Left ventricle myocardium inferior (tissue), 1 donor: ENCODE results near the gene KPNB1. TPM values are rescaled to one million over a fixed set of nuclear protein-coding genes. Genes with fewer than 3 reads are reported as not detected.

Experiments used
- DNase-seq: peaks from one replicate; pipeline ENCODE4 v3.0.0-alpha.2; 2020
- H3K27ac ChIP-seq: fragments of 200-600 bp; replicated peaks from 2 replicates; pipeline ENCODE4 v1.8.0; 2021
- H3K27me3 ChIP-seq: fragments of 200-600 bp; 2 replicates; pipeline ENCODE4 v1.8.0; 2021; ENCODE audit warnings: low read depth
- H3K36me3 ChIP-seq: fragments of 200-600 bp; 2 replicates; pipeline ENCODE4 v1.8.0; 2021
- H3K4me1 ChIP-seq: fragments of 200-600 bp; 2 replicates; pipeline ENCODE4 v1.8.0; 2021
- H3K4me3 ChIP-seq: fragments of 200-600 bp; 2 replicates; pipeline ENCODE4 v1.8.0; 2021; ENCODE audit warnings: mild to moderate bottlenecking, moderate library complexity
- H3K9me3 ChIP-seq: fragments of 200-600 bp; replicated peaks from 2 replicates; pipeline ENCODE4 v1.8.0; 2021
- CTCF ChIP-seq: fragments of 200-600 bp; IDR thresholded peaks from 2 replicates; pipeline ENCODE4 v1.8.0; 2021; ENCODE audit warnings: antibody characterized with exemption, mild to moderate bottlenecking, borderline replicate concordance
- intact Hi-C: fragments of 100-400 bp; cut with micrococcal nuclease; formaldehyde crosslinking; loops from one replicate; pipeline ENCODE4 v1.11.0; 2022
- total RNA-seq: library from RNA; stranded (reverse); fragmentation: NEBNext Ultra II Directional; extraction: Animal tissue kit (Norgen Biotek cat#: 25700); gene quantifications from one replicate; pipeline ENCODE4 v1.2.1, GENCODE V29; 2021
- donor health status: DM: no; HTN: yes; CAD: no; lungs with severe emphysema.

KPNB1 gene
- total RNA-seq, 1 donor from 2014 or later: 173 TPM

- peaks cover 27% of the 10 kb centered on the region for H3K4me1 ChIP-seq
- no peak overlapping the region for H3K27ac ChIP-seq
- no peaks in the 10 kb centered on the region for H3K9me3 ChIP-seq
- H3K27me3 ChIP-seq: no peaks in the 10 kb centered on the region
- no peak for TF ChIP-seq CTCF
- H3K4me3 ChIP-seq: no peak overlapping the region
- intact Hi-C loops: no loop called here
- DNase-seq: no peak
- peaks cover 55% of the 10 kb centered on the region for H3K36me3 ChIP-seq
These were observed 34.9 kb downstream of the KPNB1 start for GRCh38 chr17:47684535-47685193.

- no peak for TF ChIP-seq CTCF
- DNase-seq: no peak
- Histone ChIP-seq H3K4me1 (peaks cover 27% of the 10 kb centered on the region), H3K27me3 (no peaks in the 10 kb centered on the region), H3K4me3 (no peak overlapping the region), H3K9me3 (no peaks in the 10 kb centered on the region), H3K27ac (peak overlapping the region; percentile 4), H3K36me3 (peaks cover 45% of the 10 kb centered on the region)
- intact Hi-C loops: no loop called here
These were observed 36.0 kb downstream of the KPNB1 start for GRCh38 chr17:47685556-47686275.

- DNase-seq: no peak
- peaks cover 27% of the 10 kb centered on the region for H3K4me1 ChIP-seq
- H3K36me3 ChIP-seq: peaks cover 39% of the 10 kb centered on the region
- no peaks in the 10 kb centered on the region for H3K27me3 ChIP-seq
- intact Hi-C loops: no loop called here
- H3K27ac ChIP-seq: peak overlapping the region; percentile 4
- H3K4me3 ChIP-seq: no peak overlapping the region
- H3K9me3 ChIP-seq: no peaks in the 10 kb centered on the region
- no peak for TF ChIP-seq CTCF
These were observed 36.5 kb downstream of the KPNB1 start for GRCh38 chr17:47686276-47686635.

GRCh38 chr17:47686664-47687327 is 37.1 kb downstream of the KPNB1 start:
- intact Hi-C loops: no loop called here
- no peaks in the 10 kb centered on the region for H3K27me3 ChIP-seq
- no peak overlapping the region for H3K4me3 ChIP-seq
- no peaks in the 10 kb centered on the region for H3K9me3 ChIP-seq
- TF ChIP-seq CTCF: no peak
- peaks cover 27% of the 10 kb centered on the region for H3K4me1 ChIP-seq
- peak overlapping the region; percentile 4 for H3K27ac ChIP-seq
- no peak for DNase-seq
- peaks cover 34% of the 10 kb centered on the region for H3K36me3 ChIP-seq

GRCh38 chr17:47687328-47687690 is 37.6 kb downstream of the KPNB1 start:
- Histone ChIP-seq H3K27me3 (no peaks in the 10 kb centered on the region), H3K4me3 (no peak overlapping the region), H3K4me1 (peaks cover 27% of the 10 kb centered on the region), H3K36me3 (peaks cover 29% of the 10 kb centered on the region), H3K27ac (no peak overlapping the region), H3K9me3 (no peaks in the 10 kb centered on the region)
- DNase-seq: no peak
- intact Hi-C loops: no loop called here
- no peak for TF ChIP-seq CTCF
